GM19193 (cell line): ENCODE measurements around the gene DISC1.

Source experiments
- POLR2A ChIP-seq: IDR thresholded peaks from 4 replicates; pipeline ENCODE4 v1.6.1; 2011; ENCODE audit not compliant: insufficient read depth, insufficient read length; ENCODE audit errors: extremely low read depth

Gene DISC1

DNA sequence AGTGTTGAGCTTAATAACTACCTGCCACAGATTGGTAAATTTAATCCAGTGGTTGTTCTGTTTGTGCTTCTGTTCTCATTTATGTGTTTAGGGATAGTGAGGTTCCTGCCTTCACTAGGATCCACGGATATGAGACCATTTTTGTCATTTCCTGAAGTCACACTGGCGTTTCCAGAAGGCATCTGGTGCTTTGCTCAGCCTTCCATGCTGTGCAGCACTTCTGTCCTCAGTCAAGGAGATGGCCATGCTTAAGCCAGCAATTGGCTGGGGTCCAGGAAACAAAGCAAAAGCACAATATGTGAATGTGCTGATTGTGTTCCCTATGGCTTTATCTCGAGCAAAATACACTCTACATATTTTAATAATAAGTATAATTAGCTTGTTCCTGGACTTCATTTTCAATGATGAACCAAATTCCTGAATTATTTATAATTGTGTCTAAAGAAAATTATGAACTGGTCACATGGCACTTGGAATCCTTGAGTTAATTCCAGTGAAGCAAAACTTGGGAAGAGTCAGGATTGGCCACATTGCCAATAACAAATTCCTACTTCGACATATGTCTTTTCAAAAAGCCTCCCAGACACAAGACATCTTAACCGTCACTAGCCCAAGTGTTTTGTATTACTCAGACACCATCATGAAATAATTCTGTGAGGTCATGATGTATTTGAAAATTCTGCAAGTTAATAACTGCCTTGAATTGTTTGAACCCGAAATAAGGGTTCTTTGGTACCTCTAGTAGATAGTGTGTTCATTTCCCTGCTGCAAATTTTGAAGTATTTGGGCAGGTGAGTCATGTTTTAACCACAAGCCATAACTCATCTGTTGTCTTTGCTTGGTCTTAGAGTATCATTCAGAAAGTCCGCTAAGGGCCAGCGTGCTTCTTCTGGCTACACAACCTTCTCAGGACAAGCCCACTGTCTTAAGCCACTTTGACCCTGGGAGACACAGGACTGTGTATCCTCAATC lies 412.4 kb downstream of the DISC1 start:
- TF ChIP-seq POLR2A, result no peak

DNA sequence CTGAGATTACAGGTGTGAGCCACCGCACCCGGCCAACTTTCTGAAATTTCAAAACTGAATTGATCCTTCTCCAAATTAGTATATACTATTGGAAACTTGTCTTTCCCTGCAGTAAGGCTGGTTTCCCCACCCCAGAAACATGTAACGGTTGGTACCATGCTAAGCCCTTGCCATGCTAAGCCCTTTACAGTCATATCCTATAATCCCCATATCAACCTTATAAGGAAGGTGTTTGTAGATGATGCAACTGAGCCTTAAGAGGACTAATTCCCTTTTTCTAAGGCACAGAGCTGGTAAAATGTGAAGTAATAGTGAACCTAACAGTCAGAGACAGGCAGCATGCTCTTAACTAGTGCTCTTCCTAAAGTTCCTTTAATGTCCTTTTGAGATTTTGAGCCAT lies 413.7 kb downstream of the DISC1 start:
- no peak for TF ChIP-seq POLR2A

DNA sequence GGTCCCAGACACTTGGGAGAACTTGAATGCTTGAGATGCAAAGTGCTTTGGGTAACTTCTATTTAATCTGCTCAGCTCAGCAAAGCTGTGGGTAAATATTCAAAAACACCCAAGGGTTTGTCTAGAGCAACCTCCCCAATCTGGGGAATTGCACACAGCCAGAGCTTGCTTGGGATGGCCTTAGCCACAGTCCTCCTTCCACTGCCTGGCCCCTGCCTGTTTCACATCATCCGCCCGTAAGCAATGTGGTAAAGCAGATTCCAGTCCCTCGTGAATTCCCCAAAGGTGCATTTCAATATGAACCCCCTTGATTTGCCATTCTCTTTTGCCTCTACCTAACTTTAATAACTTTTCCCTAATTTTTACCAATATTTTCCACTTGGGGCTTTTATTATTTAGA lies 418.1 kb downstream of the DISC1 start:
- TF ChIP-seq POLR2A, result no peak

DNA sequence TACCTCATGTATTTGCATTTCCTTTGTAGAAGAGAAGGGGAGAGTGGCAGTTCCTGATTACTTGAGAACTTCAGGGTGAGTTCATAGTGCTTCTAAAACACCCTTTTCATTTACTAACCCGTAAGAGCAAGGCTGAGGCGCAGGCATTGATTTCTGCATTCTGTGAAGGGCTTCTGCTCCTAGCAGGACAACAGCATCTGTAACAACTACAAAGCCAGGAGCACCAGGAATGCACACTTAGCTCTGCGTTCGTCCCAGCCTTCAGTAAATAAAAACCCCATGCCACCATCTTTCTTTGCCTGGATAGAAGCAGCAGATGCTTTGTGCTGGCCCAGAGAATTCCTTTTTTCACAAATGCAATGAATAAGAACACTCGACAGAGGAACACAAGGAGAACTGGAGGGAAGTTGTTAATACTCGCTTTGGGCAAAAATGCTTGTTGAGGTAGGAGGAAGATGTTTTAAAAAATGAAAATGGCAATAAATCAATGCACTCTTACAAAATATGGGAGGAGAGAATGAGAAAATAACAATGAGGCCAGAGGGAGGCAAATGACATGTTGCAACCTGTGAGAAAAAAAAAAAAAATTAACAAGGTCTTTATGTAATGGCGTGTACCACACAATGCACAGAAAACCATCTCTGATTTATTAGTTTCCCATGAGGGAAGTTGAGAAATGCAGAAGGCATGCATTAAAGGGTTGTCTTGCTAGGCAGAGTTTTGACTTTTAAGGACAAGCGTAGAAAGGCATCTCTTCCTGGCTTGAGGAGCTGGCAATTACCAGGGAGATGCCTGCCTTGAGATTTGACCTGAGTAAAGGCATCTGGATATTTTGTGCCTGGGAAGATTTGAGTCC lies 418.8 kb downstream of the DISC1 start:
- TF ChIP-seq POLR2A, result no peak

DNA sequence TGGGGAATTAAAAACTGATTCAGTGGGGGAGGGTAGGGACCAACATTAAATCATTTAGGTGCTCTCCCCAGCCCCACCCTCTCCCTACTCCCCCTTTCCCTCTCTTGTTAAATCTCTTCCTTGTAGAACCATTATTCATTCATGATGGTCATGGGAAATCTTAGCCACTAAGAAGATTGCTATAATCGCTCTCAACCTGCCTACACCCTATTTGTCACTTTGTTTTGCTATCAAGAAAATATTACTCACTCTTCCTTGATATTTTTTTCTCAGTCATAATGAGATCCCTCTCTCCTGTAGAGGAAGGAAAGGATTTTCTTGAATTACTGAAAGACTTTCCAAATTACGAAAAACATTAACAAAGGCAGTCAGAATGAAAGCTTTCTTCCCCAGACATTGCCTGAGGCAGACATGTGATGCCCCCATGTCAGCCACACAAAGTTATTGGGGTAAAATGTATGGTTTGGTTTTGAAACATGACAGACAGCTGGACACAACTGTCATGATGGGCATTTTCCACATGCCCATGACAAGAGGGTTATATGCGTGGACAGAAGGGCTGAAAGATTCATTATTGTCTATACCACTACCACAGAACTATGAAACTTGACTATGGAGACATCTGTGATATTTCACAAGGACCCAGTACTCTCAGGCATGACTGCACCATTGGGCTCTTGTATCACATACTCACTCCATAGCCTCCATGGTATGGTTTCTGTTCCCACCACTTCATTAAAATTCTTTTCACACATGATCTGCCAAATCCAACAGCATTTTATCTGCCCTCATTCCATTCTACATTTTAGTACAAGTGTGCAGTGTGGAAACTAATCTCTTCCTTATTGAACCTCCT lies 420.1 kb downstream of the DISC1 start:
- no peak for TF ChIP-seq POLR2A

DNA sequence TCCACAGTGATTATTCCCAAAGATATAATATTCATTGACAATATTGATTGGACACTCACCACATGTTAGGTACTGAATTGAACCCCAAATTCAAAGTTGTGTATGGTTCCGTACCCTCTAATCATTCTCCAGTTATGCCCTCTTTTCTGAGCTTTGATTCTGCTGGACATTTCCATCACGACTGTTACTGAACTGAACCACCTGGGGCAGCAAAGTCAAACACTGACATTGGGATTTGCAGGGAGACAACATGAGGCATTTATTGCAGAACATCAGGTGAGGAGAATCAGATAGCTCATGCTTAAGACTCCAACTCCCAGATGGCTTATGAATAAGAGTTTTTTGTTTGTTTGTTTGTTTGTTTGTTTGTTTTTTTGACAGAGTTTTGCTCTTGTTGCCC lies 420.9 kb downstream of the DISC1 start:
- TF ChIP-seq POLR2A, result no peak

DNA sequence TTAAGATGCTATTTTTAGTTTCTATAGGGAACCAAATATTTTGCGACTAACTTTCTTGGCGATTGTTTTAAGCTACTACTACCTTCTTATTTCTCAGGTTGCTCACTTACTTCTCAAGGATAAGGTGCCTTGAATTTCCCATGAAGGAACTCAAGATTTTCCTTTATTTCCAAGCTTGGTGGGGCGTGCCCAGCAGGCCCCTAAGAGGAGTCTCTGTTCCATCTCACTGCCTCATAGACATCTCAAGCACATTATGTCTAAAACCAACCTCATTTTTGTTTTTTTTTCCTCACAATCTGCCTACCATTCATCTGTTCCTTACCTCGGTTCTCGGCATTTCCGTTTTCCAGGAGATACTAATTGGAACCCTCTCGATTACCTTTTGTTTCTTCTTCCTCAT lies 421.9 kb downstream of the DISC1 start:
- no peak for TF ChIP-seq POLR2A

DNA sequence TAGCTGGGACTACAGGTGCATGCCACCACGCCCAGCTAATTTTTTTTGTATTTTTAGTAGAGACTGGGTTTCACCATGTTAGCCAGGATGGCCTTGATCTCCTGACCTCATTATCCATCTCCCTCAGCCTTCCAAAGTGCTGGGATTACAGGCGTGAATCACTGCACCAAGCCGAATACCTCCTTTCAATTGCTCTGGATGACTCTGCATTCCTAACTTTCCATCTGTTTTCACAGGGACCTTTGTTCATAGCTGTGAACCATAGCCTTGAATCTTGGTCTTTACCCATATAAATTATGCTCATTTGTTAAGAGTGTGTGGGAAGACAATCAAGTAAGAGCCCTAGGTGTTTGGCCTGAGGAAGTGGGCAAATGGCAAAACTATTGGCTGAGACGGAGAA lies 422.7 kb downstream of the DISC1 start:
- TF ChIP-seq POLR2A, result no peak

DNA sequence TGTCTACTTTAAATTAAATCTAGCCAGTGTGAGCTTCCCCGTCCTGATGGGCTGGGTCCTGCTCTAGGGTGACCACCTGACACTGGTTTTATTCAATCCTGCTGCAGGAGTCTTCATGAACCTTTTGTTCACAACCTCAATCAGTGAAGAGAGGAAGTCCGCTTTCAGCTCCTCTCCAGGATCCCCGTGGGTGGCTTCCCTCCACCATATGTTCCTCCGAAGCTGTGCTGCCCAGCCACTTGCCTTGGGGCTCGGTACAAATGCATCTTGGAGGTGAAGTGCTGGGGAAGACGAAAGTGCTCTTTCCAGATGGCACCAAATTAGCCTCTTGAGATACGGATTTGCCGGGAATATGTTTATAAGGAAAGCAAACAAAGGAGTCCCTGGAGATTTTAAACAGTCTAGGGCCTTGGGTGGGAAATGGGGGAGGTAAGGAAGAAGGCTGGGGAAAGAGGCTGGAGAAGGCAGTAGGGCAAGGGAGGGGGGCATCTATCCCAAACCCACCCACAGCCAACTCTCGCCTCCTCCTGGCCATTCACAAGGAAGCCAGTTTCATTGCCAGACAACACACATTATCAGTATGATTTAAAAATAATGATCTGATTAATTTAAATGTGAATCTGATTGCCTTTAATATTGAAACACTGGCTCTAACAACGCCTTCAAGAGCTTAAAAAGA lies 430.8 kb downstream of the DISC1 start:
- TF ChIP-seq POLR2A, result no peak

DNA sequence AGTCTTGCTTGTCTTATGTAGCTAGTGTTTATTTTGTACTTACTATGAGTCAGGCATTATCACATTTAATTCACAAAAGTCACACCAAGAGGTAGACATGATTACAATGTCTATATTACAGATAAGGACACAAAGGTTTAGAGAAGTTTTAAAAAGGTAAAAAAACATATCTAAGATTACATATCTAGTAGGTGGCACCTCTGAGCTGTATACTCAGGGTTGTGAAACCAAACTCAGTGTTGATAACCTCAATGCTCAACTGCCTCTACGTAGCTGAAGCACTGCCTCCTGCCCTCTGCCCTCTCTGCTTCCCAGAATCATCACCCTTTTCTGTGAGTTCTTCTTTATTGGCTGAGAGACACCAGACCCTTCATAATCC lies 431.3 kb downstream of the DISC1 start:
- no peak for TF ChIP-seq POLR2A

DNA sequence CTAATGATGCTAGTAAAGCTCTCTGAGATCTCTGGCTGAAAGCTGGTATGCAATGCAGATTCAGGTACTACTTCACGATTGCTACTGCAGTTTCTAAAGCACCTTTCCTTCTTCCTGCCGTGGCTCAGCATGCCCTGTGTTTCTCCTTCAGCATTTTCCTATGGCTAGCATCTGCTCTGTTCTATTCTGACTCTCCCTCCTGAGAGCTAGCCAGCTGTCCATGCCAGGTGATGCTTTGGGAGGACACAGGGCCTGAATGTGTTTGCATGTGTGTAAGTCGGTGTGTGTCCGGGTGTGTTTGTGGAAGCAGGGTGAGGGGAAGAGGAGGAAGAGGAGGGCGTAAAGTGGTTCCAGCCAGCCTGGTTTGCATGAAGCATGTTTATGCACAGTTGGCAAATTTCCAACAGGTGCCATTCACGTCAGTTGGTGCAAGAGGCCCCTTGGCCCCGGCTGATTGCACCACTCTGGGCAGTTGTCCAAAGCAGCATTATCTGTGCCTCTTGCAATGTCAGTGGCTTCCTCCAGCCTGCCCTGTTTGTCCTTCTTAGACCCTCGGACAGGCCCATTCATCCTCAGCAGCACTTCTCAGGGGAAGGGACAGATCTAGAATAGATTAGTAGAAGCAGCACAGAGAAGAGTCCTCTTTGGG lies 433.3 kb downstream of the DISC1 start:
- no peak for TF ChIP-seq POLR2A

DNA sequence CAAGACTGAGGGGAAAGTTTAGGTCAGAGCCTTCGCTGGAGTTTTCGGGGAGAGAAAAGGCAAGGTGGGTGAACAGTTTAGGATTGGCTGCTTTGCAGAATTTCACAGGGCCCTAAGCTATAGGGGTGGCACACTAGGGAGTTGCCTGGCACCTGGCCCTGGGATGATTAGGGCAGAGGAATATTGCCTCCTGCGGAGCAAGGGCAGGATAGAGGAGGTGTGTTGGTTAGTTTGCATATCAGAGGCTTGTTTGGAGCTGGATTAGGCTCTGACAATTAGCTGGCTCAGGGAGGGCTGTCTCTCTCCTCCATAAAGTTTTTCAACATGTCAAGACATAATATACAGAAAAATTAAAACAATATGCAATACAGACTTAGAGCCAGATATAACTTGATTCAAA lies 436.4 kb downstream of the DISC1 start:
- no peak for TF ChIP-seq POLR2A

DNA sequence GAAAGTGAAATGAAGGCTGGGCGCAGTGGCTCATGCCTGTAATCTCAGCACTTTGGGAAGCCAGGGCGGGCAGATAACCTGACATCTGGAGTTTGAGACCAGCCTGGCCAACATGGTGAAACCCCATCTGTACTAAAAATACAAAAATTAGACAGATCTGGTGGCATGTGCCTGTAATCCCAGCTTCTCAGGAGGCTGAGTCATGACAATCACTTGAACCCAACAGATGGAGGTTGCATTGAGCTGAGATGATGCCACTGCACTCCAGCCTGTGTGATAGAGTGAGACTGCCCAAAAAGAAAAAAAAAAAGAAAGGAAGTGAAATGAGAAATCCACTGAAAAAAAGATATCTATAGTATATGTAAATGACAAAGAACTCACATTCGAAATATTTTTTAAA lies 439.9 kb downstream of the DISC1 start:
- no peak for TF ChIP-seq POLR2A

DNA sequence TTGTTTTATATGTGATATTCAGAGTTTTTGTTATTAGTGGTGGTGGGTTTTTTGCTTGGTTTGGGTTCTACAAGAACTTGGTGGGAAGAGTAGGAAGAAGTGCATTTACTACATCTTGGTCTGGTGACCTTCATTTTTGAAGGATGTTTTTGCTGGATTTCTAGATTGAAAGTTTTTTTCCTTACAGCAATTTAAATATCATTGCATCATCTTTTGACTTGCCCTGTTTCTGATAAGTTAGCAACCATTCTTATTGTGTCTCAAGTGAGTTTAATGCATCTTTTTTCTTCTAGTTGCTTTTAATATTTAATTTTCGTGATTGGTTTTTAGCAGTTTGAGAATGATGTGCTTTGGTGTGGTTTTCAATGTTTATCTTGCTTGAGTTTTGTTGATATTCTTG lies 447.7 kb downstream of the DISC1 start:
- TF ChIP-seq POLR2A, result no peak
